Endothelial cell of umbilical vein (primary cell): ENCODE results near the gene REM2. TPM values are rescaled to one million over a fixed set of nuclear protein-coding genes. Genes with fewer than 3 reads are reported as not detected.

Experiments
- BruUV-seq: library from RNA; stranded (reverse); fragments of 400-500 nt; replicated peaks from 2 replicates; lab custom pipeline; 2021; lab: Mats Ljungman, UMichigan
- CTCF ChIA-PET: fragments of 300-600, 350-600 bp; sonication (Branson Sonifier 250); formaldehyde crosslinking; loops from one replicate; lab custom pipeline; 2021; ENCODE audit warnings: antibody characterized with exemption, inconsistent platforms; lab: Charles Lee
- POLR2A ChIA-PET: fragments of 300-600, 350-600 bp; sonication (Branson Sonifier 250); formaldehyde crosslinking; loops from one replicate; lab custom pipeline; 2021; ENCODE audit warnings: antibody characterized with exemption, inconsistent platforms; lab: Charles Lee
- DNase-seq: peaks from one replicate; pipeline ENCODE4 v3.0.0-alpha.2; 2011; ENCODE audit warnings: low read depth, low spot score
- FAIRE-seq: peaks from 2 replicates; lab custom pipeline; 2011; peaks lifted over from hg19 to GRCh38; lab: Jason Lieb, UNC
- H2AFZ ChIP-seq: 2 replicates; pipeline ENCODE4 v1.6.0; 2012; ENCODE audit warnings: low read depth, low read length, control low read depth, inconsistent platforms
- H3K27ac ChIP-seq: 2 replicates; pipeline ENCODE4 v1.5.1; 2011; ENCODE audit warnings: low read depth, mild to moderate bottlenecking, control low read depth, low read length, moderate library complexity; ENCODE audit not compliant: insufficient read depth
- H3K27me3 ChIP-seq, 2 experiments: 2 replicates each; pipeline versions ENCODE4 v1.6.0 to v1.6.1; 2011; ENCODE audit warnings: low read length in 2 of 2, mixed read lengths in 1 of 2; ENCODE audit not compliant: control insufficient read depth in 2 of 2, insufficient read depth in 2 of 2
- H3K36me3 ChIP-seq, 2 experiments: 2 replicates in 1 of 2; 3 replicates in 1 of 2; pipeline ENCODE4 v1.5.1; 2011; ENCODE audit warnings: low read length in 2 of 2, mild to moderate bottlenecking in 1 of 2, moderate library complexity in 1 of 2; ENCODE audit not compliant: control insufficient read depth in 2 of 2, insufficient read depth in 2 of 2; ENCODE audit errors: extremely low read depth in 1 of 2
- H3K4me1 ChIP-seq: 3 replicates; pipeline ENCODE4 v1.5.1; 2011; ENCODE audit warnings: mild to moderate bottlenecking, low read length; ENCODE audit not compliant: control insufficient read depth, insufficient read depth; ENCODE audit errors: extremely low read depth
- H3K4me2 ChIP-seq: 2 replicates; pipeline ENCODE4 v1.6.1; 2011; ENCODE audit warnings: low read length, control low read depth, mixed read lengths; ENCODE audit not compliant: insufficient read depth
- H3K4me3 ChIP-seq, 3 experiments: fragments of 200-600 bp in 1 of 3; sonication (generic), shearing (Covaris generic) in 1 of 3; replicated peaks in 1 of 3; 2 replicates each; pipeline ENCODE4 v1.5.1; 2011 to 2016; ENCODE audit warnings: control low read depth in 3 of 3, low read length in 3 of 3, mild to moderate bottlenecking in 2 of 3, inconsistent platforms in 1 of 3, low read depth in 1 of 3, moderate library complexity in 1 of 3; ENCODE audit not compliant: insufficient read depth in 1 of 3
- H3K79me2 ChIP-seq: 2 replicates; pipeline ENCODE4 v1.6.0; 2012; ENCODE audit warnings: low read length, inconsistent platforms; ENCODE audit not compliant: control insufficient read depth, insufficient read depth
- H3K9ac ChIP-seq: replicated peaks from 2 replicates; pipeline ENCODE3; 2011; ENCODE audit warnings: low read length, control low read depth; ENCODE audit not compliant: insufficient read depth; ENCODE audit errors: extremely low read depth
- H3K9me1 ChIP-seq: replicated peaks from 3 replicates; pipeline ENCODE4 v1.6.0; 2011; ENCODE audit warnings: mild to moderate bottlenecking, low read length; ENCODE audit not compliant: control insufficient read depth, insufficient read depth; ENCODE audit errors: extremely low read depth
- H3K9me3 ChIP-seq: replicated peaks from 2 replicates; pipeline ENCODE4 v1.5.1; 2012; ENCODE audit warnings: low read length, inconsistent platforms; ENCODE audit not compliant: control insufficient read depth, insufficient read depth
- H4K20me1 ChIP-seq: replicated peaks from 2 replicates; pipeline ENCODE3; 2011; ENCODE audit warnings: mild to moderate bottlenecking, low read length; ENCODE audit not compliant: control insufficient read depth, insufficient read depth; ENCODE audit errors: extremely low read depth
- EZH2 ChIP-seq: IDR thresholded peaks from 2 replicates; pipeline ENCODE4 v1.6.1; 2012; ENCODE audit warnings: borderline replicate concordance, low read depth, mild to moderate bottlenecking, moderate library complexity, low read length, inconsistent platforms; ENCODE audit not compliant: severe bottlenecking
- FOS ChIP-seq: IDR thresholded peaks from 2 replicates; pipeline ENCODE4 v1.6.1; 2011; ENCODE audit warnings: mild to moderate bottlenecking, low read length, moderate library complexity, borderline replicate concordance; ENCODE audit not compliant: insufficient read depth
- GATA2 ChIP-seq: IDR thresholded peaks from 2 replicates; pipeline ENCODE4 v1.7.0; 2011; ENCODE audit warnings: low read depth, mild to moderate bottlenecking, moderate library complexity, mixed read lengths, low read length; ENCODE audit not compliant: insufficient read length, insufficient read depth
- JUN ChIP-seq: IDR thresholded peaks from 2 replicates; pipeline ENCODE4 v1.6.1; 2011; ENCODE audit warnings: borderline replicate concordance, low read depth; ENCODE audit not compliant: insufficient read length, insufficient read depth
- MYC ChIP-seq: IDR thresholded peaks from one replicate; pipeline ENCODE4 v1.6.1; 2011; ENCODE audit warnings: mild to moderate bottlenecking, low read depth, low read length
- POLR2A ChIP-seq: IDR thresholded peaks from 2 replicates; pipeline ENCODE4 v1.6.1; 2012; ENCODE audit warnings: low read depth, mild to moderate bottlenecking, control low read depth, low read length
- POLR2AphosphoS5 ChIP-seq: IDR thresholded peaks from 2 replicates; pipeline ENCODE4 v1.6.1; 2012; ENCODE audit warnings: low read depth, mild to moderate bottlenecking, control low read depth, low read length, moderate library complexity; ENCODE audit not compliant: insufficient read depth
- dilution Hi-C: fragments of 300-500 bp; cut with MboI; formaldehyde crosslinking; loops from one replicate; pipeline ENCODE4 v1.15.0; 2019; ENCODE audit warnings: low sequenced_read_pairs; ENCODE audit not compliant: extremely low pct_ligation_motif_present
- intact Hi-C: fragments of 100-400 bp; cut with micrococcal nuclease; formaldehyde crosslinking; loops from one replicate; pipeline ENCODE4 v1.10.0; 2022
- polyA plus RNA-seq, 4 experiments: library from polyadenylated mRNA; depleted of rRNA in 3 of 4; stranded (reverse) in 3 of 4; unstranded in 1 of 4; fragments of >200 nt; gene quantifications; 2 replicates each; pipeline versions ENCODE4 v1.2.1 to v1.2.3, GENCODE V29; 2011 to 2012; ENCODE audit warnings: missing spikeins in 1 of 4
- total RNA-seq: library from RNA; stranded (reverse); gene quantifications from 2 replicates; pipeline ENCODE4 v1.2.3, GENCODE V29; 2021
- TF ChIP-seq, protein P1 (sequence below): IDR thresholded peaks from 2 replicates; pipeline ENCODE4 v1.6.1; 2011; ENCODE audit not compliant: insufficient read depth, insufficient read length
- TF ChIP-seq, protein P2 (sequence below), 2 donors: IDR thresholded peaks; 1 replicate in 1 of 2; 2 replicates in 1 of 2; pipeline ENCODE4 v1.5.1; 2011; ENCODE audit warnings: low read length in 2 of 2, mild to moderate bottlenecking in 2 of 2, moderate library complexity in 2 of 2, control low read depth in 1 of 2, inconsistent platforms in 1 of 2, low read depth in 1 of 2; ENCODE audit not compliant: insufficient read depth in 1 of 2; ENCODE audit errors: extremely low read depth in 1 of 2

The REM2 gene
- total and polyA plus RNA-seq, 2 donors (not counting 3 experiments of a cell fraction or from before 2014, with no cell fraction given) = 0.33 TPM; not detected in 1

DNA sequence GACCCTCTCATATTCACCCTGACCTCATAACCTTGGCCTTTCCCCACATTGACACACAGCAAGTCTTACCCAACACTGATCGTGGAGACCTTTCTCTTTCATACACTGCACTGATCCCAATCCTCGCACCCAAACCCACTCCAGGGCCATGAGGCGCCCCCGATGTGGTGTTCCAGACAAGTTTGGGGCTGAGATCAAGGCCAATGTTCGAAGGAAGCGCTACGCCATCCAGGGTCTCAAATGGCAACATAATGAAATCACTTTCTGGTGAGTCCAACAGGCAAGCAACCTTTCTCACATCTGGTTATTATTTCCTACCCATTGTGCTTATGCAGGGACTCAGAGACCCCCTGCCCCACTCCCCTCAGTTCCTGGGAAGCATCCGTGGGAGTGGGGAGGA, 41.3 kb upstream of the REM2 start:
- FAIRE-seq = no peak
- Histone ChIP-seq H3K79me2 (peaks cover 94% of the 10 kb centered on the region), H3K9ac (no peak overlapping the region), H3K4me1 (peaks cover 35% of the 10 kb centered on the region), H2AFZ (no peak overlapping the region), H3K4me2 (no peak overlapping the region), H3K4me3 (no peak overlapping the region), H3K27me3 (no peaks in the 10 kb centered on the region), H3K9me1 (no peaks in the 10 kb centered on the region), H3K9me3 (no peaks in the 10 kb centered on the region), H3K27ac (no peak overlapping the region), H4K20me1 (no peaks in the 10 kb centered on the region), H3K36me3 (peaks cover 38 to 58% of the 10 kb centered on the region in 2 experiments)
- ChIA-PET CTCF (interaction anchor here (12.5 kb wide), 1 partner anchor 9 kb away, joined by 214 read pairs; no protein-coding TSS in a partner anchor), POLR2A (interaction anchor here (0.8 kb wide), 1 partner anchor 9 kb away, joined by 5 read pairs; no protein-coding TSS in a partner anchor)
- intact Hi-C loops (no loop called here), dilution Hi-C loops (no loop called here)
- BruUV-seq = no TSS peak
- no peak for TF ChIP-seq FOS
- no peak for TF ChIP-seq JUN
- no peak for TF ChIP-seq POLR2A
- TF ChIP-seq GATA2 = no peak
- TF ChIP-seq, protein P1, sequence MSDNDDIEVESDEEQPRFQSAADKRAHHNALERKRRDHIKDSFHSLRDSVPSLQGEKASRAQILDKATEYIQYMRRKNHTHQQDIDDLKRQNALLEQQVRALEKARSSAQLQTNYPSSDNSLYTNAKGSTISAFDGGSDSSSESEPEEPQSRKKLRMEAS = no peak
- no peak for TF ChIP-seq POLR2AphosphoS5
- no peak for TF ChIP-seq EZH2
- TF ChIP-seq, protein P2, sequence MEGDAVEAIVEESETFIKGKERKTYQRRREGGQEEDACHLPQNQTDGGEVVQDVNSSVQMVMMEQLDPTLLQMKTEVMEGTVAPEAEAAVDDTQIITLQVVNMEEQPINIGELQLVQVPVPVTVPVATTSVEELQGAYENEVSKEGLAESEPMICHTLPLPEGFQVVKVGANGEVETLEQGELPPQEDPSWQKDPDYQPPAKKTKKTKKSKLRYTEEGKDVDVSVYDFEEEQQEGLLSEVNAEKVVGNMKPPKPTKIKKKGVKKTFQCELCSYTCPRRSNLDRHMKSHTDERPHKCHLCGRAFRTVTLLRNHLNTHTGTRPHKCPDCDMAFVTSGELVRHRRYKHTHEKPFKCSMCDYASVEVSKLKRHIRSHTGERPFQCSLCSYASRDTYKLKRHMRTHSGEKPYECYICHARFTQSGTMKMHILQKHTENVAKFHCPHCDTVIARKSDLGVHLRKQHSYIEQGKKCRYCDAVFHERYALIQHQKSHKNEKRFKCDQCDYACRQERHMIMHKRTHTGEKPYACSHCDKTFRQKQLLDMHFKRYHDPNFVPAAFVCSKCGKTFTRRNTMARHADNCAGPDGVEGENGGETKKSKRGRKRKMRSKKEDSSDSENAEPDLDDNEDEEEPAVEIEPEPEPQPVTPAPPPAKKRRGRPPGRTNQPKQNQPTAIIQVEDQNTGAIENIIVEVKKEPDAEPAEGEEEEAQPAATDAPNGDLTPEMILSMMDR (IDR thresholded peaks at IDR 0.05; ENCODE audit: extremely low read depth in 1 of 2, insufficient read depth in 1 of 2, low read depth in 1 of 2, low read length in 2 of 2) = no peak
- TF ChIP-seq MYC = no peak
- no peak for DNase-seq
